Kasumi-1 (cell line): Measurements from ENCODE around the gene RHCE.
"Not testable (repeated sequence)": the region's sequence is repeated elsewhere in the genome, so short reads cannot be mapped to it uniquely, and the experiment has no call there.

Source experiments
- DNase-seq, 2 experiments: peaks; one replicate each; lab custom pipeline; 2025; lab: John Stamatoyannopoulos, UW

The RHCE gene

DNA sequence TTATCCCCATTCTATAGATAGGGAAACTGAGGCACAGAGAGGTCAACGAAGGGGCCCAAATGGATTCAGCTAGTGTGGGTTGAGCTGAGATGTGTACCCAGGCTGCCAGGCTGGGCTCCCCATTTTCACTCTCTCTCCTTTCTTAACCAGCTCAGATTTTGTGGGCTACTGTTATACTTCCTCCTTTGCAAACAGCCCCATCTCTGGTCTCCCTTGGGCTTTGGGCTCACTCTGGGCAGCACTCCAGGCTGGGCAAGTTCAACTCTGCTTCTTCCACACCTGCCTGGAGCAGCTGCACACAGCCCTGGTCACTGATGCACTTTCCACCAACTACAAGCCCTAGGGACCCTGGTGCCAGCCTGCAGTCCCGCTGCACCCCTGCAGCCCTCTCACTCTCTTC is 22.5 kb downstream of the RHCE start:
- not testable (repeated sequence) for DNase-seq

DNA sequence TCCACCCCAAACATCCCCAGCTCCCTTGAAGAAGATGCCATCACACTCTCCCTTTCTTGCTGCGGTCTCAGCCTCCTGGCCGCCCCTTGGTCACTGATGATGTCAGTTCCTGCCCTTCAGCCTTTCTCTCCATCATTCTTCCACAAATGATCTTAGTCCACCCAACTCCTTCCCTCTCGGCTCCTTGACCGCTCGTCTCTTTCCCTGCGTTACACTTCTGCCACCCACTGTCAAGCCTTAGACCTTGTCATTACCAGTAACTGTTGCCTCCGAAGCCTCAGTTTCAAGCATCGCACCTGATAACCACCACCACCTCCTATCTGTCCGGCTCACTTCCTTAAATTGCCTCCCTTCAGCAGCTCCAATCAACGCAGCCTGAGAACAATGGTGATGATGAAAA is 23.1 kb downstream of the RHCE start:
- DNase-seq: not testable (repeated sequence)

DNA sequence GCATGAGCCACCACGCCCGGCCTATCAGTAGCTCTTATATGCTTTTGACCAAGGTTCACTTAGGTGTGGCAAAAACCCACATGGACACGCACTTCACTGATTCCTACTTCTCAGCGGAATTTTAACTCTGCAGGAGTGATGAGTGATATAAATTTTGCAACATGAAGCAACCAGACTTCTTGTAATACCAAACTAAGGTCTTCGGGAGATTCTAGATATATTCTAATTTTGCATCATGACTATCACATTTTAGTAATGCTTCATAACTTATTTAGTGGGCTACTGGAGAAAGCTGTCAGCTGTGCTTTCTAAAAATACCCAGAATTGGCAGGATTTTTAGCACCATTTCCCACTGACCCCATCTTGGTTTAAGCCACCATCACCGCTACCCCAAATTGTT is 27.8 kb downstream of the RHCE start:
- no peak for DNase-seq

DNA sequence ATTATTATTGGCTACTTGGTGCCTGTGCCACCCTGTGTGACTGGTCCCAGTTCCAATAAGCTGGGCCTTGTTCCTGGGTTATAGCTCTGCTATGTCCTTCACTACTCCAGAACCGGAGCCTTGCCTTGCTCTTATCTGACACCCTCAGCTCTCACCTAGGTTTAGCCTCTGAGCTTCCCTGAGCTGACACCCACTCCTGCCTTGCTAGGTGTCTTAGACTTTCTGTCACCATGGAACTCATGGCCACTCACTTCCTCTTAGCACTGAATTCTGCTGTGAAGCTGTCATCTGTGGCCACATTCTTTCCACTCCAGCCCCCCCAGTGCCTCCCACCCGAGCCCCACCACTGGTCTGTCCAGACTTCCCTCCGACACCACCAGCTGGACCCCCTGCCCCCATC is 30.9 kb downstream of the RHCE start:
- DNase-seq: not testable (repeated sequence)

DNA sequence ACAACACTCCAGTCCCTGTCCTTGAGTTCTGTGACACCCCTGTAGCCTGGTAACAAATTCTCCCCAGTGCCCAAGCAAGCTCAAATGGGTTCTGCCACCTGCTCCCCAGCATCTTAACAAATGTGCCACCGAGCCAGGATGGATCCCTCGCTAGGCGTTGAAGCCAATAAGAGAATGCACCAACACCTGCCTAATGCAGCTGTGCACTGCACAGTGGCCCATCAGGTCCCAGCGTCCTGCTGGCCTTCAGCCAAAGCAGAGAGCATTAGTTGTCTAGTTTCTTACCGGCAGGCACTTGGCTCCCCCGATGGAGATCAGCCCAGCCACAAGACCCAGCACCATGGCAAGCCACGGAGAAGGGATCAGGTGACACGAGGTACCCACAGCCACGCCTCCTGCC is 31.9 kb downstream of the RHCE start:
- not testable (repeated sequence) for DNase-seq

DNA sequence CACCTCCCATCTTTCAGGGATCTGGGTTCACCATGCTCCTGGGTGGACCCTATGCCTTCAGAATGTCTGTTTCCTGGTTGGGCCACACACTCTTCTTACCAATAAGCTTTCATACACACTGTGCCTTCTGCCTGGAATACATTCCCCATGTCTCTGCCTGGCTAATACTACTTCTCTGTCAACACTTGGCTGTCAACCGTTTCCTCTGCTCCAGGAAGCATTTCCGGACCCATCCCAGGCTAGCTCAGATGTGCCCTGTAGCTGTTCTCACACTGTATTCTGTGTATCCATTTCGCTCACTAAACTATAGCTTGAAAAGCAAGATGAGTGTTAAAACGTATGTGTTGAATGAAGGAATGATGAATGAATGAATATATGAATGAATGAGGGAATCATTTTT is 33.5 kb downstream of the RHCE start:
- not testable (repeated sequence) for DNase-seq

DNA sequence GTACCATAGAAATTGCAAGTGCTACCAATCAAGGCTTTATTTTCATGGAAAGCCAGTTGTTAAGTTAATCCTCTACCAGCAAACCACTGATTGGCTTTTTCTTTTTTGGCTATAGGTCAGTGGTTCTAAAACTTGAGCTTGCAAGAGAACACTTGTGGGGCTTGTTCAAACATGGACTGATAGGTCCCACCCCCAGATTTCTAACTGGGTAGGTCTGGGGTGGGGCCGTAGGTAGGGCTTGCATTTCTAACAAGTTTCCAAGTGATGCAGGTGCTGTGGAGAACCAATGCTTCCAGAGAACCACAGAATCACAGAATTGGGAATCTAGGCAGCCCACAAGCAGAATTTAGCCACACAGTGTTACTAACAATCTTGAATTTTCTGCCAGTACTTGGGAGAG is 36.8 kb downstream of the RHCE start:
- DNase-seq: not testable (repeated sequence)

DNA sequence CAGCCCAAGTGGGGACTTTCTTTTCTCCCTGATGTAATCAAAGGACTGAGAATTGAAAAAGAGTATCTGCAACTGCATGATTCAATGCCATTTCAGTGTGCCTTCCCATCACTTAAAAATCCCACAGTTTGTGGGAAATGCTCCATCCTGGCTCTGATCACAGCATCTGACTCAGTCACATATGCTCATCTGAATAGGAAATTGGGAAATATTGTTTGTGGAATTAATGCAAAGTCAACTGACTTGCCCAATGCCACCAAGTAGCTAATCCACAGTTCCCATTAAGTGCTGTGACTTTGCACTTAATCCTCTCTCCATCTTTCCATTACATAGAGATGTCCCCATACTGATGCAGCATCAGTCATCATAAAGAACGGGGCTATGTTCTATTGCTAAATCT is 37.5 kb downstream of the RHCE start:
- not testable (repeated sequence) for DNase-seq

DNA sequence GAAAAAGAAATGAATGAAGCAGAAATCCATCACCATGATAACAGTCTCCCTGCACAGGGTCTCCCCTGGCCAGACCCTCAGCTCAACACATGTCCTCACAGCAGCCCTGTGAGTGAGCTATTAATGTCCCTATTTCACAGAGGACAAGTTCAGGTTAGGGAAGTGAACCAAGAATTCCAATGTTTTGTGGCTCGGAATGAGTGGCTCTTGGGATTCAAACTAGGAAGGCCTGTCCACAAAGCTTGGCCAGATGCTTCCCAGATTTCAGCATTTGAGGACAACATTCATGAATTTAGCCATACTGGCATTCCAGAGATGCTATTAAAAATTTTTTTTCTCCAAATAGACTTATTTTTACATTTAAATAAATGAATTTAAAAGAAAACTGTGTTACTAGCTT is 38.1 kb downstream of the RHCE start:
- DNase-seq: not testable (repeated sequence)

DNA sequence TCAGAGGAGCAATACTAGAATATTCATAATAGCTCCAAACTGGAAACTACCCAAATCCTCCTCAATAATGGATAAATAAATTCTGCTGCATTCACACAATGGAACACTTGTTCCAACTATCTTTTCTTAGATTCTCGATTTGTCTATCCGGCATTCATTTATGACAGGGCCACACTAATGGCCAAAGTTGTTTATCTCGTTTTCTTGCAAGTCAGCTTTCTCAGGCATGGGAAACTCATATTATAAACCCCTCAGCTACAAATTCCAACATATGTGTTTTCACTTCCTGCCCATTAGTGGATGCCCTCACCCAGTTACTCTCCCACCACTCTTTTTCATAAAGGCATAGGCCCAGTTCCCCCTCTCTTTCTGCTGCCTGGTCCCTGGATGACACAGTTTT is 42.3 kb downstream of the RHCE start:
- not testable (repeated sequence) for DNase-seq

DNA sequence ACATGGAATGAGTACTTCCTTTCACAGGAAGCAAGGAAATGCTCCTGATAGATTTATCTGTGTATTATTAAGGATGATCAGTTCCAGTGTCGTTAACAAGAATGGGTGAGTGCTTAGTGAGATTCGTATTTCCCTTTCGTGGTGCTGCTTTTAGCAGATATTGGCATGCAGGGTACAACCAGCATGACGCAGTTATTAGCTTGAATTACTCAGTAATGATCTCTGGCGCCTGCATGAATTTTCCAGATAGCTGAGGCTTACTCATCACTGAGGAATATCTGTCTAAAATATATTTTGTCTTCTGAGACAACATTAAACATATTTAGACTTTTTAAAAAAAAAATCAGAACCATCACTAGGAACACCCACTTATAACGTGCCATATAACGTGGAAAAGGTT is 48.9 kb downstream of the RHCE start:
- DNase-seq: not testable (repeated sequence)

DNA sequence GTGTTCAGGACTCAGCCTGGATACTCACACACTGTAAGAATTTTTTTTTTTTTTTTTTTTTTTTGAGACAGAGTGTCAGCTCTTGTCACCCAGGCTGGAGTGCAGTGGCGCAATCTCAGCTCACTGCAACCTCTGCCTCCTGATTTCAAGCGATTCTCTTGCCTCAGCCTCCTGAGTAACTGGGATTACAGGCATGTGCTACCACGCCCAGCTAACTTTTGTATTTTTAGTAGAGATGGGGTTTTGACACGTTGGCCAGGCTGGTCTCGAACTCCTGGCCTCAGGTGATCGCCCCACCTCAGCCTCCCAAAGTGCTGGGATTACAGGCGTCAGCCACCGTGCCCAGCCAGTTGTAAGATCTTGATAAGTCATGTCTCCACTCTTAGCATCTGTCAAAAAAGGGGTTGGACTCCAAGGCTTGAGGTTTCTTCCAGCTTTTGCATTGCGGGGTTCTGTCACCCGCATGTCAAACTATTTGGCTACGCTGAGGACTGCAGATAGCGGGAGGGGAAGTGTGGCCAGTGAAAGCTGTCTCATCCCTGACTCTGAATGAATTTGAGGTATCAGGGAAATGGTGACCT is 50.8 kb downstream of the RHCE start:
- DNase-seq: not testable (repeated sequence)

DNA sequence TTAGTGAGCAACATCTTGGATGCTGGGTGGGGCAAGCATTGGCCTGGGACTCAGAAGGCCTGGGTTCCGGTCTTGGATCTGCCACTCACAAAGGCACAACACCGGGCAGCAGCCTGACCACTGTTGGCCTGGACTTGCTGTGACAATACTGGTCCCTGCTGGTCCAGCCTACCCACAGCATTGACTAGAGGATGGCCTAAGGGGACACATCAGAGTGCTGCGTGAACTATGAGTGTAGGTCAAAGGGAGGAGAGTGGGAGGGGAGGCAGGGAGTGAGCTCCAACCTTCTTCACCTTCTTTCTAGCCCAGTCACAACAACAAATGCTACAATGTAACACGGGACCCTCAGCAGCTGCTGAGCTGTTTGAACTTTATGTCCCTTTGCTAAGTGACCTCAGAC is 51.4 kb downstream of the RHCE start:
- no peak for DNase-seq

DNA sequence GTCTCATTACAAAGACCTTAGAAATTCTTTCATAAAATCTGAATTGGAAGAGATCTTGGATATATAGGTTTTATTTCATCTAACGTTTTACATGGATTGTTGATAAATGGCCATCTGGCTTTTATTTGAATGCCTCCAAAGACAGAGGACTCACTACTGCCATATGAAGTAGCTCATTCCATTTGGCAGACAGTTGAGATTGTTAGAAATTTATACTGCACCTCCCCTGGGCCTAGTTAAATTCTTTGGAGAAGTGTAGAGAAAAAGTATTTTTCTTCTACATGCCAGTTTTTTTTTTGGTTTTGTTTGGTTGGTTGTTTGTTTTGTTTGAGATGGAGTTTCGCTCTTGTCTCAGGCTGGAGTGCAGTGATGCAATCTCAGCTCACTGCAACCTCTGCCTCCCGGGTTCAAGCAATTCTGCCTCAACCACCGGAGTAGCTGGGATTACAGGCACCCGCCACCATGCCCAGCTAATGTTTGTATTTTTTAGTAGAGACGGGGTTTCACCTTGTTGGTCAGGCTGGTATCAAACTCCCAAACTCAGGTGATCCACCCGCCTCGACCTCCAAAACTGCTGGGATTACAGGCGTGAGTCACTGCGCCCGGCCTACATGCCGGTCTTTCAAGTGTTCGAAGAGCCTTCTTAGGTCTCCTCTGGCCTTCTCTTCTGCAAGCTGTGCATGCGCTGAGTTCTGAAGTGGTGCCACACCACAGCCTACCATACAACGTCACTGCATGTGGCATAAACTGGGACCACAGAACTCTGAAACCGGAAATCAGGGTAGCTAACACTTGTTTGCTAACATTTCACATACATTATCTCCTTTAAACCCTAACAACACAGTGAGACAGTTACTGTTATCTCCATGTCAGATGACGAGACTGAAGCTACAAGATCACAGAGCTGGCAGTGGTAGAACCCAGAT is 57.7 kb downstream of the RHCE start:
- not testable (repeated sequence) for DNase-seq

DNA sequence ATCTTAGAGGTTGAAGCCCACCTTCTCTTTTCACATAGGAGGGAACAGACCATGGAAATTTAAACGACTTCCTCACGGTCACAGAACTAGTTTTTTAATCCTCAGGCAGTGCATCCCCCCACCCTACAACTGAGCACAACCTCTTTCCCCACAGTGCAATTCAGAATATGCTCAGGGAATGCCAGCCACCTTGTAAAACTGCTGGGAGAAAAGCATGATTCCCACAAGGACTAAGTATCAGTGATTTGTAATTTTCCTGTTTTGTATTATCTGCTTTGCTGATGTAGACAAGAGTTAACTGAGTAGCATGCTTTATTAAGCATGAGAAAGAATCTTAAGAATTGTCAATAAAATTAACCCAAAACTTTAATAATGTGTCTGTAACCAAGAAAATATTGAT is 58.7 kb downstream of the RHCE start:
- no peak for DNase-seq

DNA sequence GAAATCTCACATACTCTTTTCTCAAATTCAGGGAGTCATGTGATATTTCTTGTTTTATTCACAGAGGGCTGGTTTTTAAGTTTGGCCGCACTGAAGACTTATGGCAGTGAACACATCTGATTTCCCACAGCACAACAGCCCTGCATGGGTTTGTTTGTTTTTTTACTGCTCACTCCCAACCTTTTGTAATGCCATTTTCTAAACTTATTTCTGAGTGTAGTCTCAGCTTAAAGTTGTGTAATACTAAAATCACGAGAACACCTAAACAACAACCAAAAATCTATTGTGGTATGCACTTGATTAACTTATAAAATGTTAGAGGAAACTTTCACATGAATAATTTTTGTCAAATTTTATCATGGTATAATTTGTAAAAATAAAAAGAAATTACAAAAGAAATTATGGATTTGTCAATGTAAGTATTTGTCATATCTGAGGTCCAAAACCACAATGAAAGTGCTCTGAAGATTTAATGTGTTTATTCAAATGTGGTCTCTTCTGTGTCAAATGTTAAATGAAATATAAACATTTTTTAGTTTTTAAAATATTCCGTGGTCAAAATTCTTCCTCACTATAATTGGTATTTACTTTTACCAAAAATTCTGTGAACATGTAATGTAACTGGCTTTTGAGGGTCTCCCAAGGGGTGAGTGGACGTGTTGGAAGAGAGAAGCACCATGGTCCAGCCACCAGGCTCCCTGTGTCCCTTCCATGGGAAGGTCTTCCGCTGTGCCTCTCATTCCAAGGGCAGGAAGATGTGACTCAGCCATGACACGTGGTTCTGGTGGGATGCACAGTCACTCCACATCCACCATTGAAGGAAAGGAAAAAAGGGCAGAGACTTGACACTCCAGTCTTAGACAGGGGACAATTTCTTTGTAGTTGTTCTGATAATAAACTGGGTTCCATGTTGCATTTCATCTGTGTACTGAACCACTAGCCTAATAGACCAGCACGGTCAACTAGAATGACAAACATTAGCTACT is 59.7 kb downstream of the RHCE start:
- no peak for DNase-seq

DNA sequence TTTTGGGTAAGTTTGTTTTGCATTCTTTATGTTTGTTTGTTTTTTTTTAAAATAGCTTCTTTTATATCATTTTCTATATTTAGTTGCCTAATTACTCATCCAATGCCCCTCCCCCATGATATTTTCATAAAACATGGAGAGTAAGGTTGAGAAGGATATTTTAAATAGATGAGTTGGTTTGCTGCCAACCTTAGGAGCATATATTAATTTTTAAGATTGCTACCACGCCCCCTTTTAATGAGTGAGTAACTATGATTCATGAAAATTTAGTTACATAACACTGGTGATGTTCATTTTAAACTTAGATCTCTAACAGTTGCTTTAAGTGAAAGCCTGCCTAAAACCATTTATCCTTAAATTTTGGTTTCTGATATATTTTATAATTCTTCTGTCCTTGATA is 63.8 kb downstream of the RHCE start:
- no peak for DNase-seq

DNA sequence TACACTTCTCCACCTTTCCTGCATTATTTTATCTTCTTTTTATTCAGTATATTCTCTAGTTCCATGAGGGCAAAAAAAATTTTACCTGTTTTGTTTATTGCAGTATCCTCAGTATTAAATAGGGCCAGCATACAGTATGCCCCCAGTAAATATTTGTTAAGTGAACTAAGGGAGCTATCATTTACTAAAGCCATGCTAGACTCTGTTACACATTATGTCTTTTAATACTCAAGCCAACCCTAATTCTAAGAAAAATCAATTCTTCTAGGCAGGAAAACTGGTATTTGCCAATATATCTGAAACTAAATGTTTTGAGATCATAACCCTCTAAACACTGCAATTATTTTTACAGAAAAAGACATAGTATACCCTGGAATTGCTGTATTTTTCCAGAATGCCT is 64.2 kb downstream of the RHCE start:
- no peak for DNase-seq

DNA sequence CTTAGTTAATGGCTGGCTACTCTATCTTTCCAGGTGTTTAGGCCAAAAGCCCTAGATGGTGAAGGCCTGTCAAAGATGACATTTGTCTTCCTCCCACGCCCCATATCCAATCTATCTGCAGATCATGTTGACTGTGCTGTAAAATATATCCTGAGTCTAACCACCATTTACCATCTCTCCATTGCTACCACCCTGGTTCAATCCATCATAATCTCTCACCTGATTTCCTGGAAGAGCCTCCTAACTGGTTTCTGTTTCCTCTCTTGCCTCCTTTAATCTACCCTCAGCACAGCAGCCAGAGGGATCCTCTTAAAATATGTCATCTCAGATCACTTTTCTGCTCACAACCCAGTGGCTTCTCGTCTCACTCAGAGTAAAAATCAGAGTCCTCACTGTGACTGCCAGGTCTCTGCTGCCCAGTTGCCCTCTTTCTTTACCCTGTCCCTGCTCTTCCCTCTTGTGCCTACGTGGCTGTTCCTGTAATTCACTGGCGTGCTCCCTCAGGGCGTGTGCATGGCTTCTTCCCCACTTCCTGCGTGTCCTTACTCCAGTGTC is 64.7 kb downstream of the RHCE start:
- no peak for DNase-seq

DNA sequence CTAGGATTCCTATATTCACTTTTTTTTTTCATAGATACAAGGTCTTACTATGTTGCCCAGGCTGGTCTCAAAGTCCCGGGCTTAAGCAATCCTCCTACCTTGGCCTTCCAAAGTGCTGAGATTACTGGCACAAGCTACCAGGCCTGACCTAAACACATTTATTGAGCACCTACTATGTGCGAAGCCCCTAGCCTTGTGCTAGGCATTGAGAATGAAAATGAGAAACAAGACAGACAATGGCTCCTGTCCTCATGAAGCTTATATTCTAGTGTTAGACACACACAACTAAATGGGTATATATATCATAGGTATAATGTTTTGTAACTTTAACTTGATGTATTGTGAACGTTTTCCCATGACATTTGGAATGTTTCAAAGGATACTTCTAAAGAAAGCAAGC is 71.0 kb downstream of the RHCE start:
- DNase-seq: no peak

DNA sequence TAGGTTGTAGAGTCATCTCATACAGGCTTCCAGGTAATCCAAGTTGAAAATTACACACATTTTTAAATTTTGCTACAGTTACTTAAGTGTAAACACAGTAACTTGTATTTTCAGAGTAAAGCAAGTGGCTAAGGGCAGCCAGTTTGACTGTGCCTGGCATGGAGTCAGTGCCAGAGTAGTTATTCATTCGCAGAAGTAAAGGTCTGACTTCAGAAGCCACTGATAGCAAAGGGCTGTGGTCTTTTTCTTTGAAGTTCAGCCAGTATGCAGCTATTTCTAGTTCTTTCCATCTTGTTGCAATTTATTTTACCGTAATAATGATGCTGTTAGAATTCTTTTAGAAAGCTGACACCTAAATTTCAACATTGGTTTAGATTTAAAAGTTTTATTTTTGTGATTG is 73.1 kb downstream of the RHCE start:
- DNase-seq: no peak

DNA sequence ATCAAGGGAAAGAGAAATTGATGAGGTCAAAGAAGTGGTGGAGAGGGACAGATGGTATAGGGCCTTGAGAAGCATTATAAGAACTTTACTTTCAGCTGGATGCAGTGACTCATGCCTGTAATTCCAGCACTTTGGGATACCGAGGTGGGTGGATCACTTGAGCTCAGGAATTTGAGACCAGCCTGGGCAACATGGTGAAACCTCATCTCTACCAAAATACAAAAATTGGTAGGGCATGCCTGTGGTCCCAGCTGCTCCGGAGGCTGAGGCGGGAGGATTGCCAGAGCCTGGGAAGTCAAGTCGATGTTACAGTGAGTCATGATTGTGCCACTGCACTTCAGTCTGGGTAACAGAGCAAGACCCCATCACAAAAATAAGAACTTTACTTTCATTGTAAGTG is 76.8 kb downstream of the RHCE start:
- DNase-seq: no peak
